GM18907 (cell line): ENCODE results near the gene CLSTN2.
A peak's percentile ranks its signal among the peaks of the same experiment; 100 is the strongest.

Experiments used
- ATAC-seq: cut with Tn5 transposase; IDR thresholded peaks from one replicate; pipeline ENCODE4 v1.9.1; 2021; ENCODE audit warnings: mild to moderate bottlenecking, moderate library complexity; ENCODE audit not compliant: unreplicated experiment

CLSTN2 gene

DNA sequence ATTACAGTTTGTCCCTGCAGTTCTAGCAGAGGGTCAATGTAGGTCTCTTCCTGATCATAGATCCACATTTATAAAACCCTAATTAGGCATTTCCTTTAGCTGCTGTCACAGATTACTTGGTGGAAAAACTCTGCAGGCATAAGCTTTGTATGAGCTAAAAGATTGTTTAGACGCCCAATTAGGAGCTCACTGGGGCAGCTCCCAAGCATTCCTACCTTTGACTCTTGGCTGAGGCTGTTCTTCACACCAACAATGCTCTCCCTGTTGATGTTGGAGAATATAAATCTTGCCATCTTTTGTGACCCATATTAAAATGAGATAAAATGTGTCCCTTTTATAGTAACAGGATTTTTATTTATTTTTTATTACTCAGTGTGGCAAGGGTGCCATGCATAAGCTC, 594.6 kb downstream of the CLSTN2 start:
- no peak for ATAC-seq

DNA sequence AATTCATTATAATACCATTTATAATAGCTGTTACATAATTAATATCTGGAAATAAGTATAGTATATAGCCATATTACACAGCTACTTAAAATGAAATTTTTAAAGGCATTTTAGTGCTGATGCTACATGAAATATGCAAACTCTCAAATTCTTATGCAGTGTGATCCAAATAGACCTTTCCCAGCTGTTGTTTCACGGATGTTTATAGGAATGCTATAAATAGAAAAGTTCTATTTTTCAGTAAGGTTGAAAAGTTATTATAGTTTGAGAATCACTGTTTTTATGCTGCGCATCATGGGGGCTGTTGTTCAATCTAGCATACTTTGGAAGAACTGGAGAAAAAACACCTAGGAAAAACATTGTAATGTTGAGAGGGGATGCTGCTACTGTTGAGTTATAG, 595.1 kb downstream of the CLSTN2 start:
- no peak for ATAC-seq

DNA sequence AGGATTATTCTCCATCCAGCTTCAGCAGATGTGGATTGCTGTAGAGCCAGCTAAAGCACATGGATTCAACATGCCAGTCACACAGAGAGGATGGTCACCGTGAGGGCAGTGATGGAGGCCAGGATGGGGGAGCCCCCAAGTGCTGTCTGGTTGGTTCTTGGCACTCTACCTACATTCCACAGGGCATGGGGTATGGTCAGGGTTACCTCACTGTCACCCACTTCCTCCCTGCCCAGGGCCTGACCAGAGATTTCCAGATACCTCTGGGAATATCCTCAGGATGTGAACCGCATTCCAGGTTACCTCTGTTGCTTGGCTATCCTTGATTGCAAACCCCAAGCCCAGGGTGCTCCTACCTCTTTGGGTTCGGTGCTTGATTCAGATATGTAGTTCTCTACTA, 595.6 kb downstream of the CLSTN2 start:
- ATAC-seq: no peak

DNA sequence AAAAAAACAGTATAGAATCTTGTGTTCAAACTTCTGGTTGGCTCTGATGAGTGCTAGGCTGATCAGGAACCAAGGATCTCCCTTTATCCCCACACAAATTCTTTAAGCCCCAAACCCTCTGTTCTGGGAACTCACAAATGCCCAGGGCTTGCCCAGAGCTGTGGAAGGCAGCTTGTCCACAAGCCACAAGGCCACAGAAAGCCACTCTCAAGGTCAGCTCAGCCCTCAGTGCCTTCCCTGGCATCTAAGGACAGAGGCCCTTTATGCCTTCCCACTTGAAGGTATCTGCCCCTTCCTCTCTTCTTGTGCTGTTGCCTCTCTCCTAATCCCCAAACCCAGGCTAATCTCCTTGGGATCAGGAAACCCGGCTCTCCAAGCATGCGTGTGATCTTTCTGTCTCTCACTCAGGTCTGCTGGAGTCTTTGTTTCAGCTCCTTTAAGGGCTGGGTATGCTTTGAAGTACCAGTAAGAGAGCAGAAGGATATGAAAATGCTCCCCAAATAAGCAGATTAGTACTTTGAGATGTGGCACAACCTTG, 597.9 kb downstream of the CLSTN2 start:
- no peak for ATAC-seq

DNA sequence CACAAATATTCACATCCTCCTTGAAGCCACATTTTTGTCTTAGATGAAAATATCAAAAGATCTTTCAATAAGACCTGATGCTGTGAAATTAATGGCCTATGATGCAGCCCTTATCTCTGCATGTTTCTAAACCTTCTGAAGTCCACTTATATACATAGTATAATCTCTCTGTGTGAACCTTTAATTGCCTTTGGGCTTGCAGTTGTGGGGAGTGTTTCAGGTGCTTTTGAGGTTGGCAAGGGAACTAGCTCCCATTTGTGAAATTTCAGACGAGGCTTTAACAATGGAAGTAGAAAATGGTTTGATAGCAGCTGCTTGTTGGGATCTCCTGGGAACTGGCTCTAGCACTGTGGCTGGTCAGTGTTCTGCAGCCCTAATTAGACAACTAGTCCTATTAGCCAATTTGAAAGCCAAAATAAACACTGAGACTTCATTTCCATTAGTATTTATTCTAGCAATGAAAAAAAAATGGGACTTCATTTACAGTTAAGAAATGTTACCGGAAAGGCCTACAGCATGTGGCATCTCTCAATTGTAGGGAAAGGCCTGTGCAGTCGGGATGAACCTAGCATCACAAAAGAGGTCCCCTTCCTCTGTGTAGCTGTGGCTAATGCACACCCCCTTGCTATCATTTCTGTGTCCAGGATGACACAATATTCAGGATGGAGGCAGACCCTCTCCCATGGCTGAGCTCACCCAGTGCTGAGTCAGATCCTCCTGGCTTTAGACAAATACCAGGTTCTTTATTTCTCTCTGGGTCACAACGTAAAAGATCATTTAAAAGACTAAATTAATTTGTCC, 602.1 kb downstream of the CLSTN2 start:
- ATAC-seq: no peak

DNA sequence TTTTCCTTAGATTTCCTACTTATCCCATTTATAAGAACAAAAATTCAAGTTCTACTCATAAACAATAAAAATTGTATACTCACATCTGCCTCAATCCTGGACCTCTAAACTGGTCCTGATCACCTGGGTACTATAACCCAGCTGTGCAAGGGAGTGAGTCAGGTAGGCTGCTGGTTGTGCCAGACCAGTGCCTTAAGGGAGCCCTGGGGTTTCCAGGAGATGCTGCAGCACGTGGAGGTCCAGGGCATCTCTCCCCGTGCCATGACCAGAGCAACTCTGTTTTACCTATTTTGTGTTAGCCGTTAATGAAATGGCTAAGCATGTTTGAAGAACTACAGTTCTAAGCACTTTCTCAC, 602.7 kb downstream of the CLSTN2 start:
- ATAC-seq: no peak

DNA sequence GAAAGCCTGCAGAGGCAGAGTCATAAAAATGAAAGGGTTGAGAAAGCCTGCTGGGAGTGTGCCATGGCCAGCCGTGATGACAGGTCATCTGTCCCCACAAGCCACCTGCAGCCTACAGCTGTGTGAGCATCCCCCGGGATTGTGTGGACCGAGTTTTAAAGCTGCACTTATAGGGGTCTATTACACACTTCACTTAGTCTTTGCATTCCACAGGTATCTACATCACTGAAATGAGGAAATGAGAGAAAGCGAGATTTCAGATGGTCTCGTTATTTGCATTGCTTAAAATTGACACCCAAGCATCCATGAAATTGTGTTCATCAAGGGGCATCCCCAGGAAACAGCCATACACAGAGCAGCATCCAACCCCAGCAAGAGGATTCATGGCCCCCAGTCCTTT, 605.3 kb downstream of the CLSTN2 start:
- peak; percentile 83 for ATAC-seq

DNA sequence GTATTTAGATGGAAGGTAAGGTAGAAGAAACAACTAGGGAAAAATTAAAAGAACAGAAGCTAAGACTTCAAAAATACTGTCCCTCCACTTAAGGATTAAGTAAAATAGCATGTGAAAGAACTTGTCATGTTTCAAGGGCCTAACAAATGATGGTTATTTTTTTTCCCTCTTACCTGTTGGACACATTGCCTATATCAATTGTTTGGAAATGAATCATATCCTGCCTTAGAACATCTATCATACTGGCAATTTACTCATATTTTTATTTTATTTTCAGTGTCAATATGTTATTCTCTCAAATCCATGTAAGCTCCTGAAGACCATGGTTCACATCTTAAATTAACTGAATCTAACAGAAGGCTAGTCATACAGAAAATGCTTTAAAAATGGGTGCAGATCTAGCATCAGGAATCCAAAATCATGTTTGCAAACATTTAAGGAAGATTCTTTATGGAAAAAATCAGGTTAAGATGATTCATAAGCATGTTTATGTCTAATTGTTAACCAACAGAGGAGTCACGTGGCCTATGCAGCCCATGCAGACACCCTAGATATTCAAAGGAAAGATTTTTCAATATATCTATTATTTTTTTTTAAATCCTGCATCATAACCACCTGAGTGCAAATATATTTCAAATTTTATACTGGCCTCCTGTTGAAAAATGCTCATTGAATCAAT, 607.1 kb downstream of the CLSTN2 start:
- no peak for ATAC-seq

DNA sequence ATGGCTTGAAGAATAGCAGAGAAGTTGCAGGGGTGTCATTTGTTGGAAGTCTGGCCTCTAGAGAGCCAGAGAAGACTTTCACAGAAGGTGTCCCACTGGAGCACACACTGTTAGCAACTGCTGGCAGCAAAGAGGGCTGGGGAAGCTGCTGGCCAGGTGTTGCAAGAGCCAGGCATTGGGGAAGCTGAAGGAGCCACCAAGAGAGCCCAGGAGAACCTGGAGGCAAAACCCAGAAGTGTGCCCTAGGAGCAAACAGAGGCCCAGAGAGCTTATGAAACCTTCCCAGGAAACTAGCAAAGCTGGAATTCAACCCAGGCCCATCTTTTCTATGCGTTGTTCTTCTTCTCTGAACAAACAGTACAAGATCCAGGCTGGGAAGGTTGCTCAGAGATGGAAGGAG, 610.2 kb downstream of the CLSTN2 start:
- no peak for ATAC-seq

DNA sequence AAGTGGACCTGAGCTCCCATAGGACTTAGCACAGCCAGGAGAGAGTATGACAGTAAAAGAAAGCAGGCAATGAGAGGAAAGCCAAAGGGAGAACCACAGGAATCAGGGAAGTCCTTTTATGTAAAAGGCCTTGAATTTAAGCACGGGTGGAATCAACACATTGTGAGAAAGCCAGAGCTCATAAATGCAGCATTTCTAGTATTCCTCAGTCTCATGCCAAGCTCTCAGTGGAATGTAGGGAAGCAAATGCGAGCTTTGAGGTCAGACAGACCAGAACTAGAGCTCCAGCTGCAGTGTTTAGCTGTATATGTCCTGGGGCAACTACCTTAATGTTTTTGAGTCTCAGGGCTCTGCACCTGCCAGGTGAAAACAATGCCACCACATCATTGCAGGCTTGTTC, 610.8 kb downstream of the CLSTN2 start:
- no peak for ATAC-seq

DNA sequence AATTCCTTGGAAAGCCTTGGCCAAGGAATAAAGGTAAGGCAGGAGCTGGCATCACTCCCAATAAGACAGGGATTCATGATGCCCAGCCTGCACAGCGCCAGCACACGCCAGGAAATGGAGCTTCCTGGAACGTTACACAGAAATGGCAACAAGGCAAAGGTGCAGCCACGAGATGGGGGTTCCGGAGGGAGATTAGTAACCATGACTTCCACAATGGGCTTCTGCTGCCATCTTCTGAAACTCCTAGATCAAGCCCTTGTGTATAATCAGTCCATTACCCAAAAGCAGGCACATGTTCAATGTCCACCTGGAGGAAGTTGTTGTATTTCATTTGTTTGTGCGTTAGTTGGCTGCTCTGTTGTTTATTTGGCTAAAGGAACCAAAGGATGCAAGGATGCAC, 611.7 kb downstream of the CLSTN2 start:
- no peak for ATAC-seq

DNA sequence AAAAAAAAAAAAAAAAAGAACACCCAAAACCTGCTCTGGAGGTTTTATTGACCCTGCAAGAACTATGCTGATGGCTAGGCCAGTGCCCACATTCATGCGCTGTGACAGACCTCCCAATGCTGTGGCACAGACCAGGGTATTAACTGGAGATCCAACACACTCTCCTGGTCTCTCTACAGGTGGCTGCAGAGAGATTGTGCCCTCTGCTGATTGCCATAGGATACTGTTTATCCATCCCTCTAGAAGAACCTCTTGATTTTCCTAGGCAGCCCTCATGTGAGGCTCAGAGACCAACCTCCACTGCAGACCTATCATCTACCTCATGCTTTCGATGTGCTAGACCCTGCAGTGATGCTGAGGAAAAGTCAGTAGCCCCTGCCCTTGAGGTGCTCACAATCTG, 617.4 kb downstream of the CLSTN2 start:
- no peak for ATAC-seq

DNA sequence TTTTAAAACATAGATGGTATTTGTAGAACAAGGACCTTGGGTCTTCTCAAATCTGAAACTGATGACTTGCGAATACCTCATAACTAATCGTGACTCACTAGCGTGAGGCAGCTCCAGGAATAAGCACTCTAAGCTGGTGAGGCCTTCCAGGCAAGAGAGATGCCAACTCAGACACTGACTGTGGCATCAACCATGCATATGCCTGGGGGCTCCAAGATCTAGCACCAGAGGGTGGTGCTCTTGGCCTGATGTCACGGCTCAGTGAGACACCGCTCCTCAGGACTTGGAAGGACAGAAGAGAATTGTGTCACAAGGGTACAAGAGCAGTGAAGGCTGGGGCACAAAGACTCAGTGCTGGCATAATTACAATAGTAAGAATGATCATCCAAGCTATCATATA, 617.9 kb downstream of the CLSTN2 start:
- ATAC-seq: no peak

DNA sequence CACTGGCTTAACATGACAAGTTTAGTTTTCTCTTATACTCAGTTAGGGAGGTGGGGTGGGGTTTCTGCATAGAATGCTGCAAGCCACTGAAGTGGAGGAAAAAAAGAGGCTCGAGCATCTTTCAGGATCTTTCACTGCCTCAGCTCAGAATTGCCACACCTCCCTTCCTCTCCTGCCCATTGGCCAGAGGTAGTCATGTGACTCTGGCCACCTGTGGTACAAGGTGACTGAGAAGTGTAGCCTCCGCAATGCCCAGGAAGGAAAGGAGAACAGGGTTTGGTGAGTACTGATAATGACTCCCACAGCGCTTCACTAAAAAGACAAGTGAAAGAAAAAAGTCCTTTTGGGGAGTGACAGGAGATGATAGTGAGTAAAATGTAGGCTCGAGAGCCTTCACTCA, 618.6 kb downstream of the CLSTN2 start:
- ATAC-seq: no peak

DNA sequence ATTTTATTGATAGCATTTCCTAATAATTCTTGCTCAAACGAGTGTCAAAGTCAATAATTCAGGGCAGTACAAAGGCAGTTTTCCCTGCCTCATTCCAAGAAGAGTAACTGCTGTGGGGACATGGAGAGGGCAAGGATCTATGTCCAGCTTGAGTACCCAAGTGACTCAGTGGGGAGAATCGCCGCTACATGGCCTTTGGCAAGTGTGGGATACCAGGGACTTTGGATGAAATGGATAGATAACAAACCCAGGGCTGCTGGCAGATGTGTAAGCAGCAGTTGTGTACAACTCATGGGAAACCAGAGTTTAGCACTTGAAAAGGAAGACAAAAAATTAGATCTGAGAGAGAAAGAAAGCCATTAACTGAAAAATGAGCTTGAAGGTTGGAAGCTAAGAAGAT, 620.7 kb downstream of the CLSTN2 start:
- no peak for ATAC-seq

DNA sequence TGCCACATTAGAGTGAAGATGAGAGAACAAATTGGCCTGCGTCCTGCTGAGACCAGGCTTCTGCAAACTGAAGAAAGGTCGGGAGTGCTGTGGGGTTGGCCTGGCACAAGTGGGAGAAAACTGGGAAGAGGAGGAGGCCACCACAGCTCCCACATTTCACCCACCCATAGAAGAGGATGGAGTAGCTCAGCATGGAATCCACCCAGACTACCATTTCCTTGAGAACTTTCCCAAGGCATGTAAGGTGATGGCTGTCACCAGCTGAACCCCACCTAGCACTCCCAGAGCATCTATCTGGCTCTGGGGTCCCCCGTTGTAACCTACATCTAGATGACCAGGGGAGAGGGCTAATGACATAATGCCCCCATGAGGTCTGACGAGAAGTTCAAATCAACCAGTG, 622.5 kb downstream of the CLSTN2 start:
- no peak for ATAC-seq

DNA sequence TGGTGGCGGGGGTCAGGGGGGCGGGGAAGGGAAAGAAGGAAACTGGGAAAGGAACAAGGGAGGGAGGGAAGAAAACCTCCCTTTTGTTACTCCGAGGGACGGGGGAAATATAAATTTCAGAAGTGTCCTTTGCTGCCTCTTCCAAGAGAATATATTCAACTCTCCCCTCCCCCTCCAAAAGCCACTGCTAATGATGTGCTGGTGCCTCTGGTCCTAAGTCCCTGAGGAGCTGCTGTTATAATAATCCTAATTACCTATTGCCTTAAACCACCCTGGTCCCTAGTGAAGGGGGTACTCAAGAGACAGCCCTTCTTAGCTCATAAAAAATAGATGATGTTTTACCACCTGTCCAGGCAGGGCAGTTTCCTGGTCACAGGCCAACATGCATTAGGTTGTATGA, 624.6 kb downstream of the CLSTN2 start:
- no peak for ATAC-seq

DNA sequence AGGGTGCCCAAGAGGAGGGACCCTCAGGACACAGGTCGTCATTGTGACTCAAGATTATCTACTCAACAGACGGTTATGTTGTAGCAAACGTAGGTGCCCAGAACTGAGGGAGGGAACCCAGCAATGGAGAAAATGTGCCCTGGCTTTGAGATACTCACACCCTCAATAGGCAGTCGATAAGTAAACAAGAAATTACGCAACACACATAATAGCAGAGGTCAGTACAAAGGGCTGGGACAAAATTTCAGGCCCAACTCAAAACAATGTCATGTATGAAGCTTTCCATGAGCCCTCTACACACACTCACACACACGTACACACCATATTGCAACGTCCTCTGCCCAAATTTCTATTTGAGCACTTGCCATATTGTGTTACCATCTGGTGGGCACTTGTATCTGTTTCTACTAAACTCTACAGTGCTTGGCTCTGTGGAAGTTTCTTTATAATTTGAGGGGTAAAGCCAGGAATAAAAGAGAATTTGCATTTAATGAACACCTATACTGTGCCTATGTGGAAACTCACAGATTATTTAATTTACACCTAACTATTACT, 628.3 kb downstream of the CLSTN2 start:
- no peak for ATAC-seq

DNA sequence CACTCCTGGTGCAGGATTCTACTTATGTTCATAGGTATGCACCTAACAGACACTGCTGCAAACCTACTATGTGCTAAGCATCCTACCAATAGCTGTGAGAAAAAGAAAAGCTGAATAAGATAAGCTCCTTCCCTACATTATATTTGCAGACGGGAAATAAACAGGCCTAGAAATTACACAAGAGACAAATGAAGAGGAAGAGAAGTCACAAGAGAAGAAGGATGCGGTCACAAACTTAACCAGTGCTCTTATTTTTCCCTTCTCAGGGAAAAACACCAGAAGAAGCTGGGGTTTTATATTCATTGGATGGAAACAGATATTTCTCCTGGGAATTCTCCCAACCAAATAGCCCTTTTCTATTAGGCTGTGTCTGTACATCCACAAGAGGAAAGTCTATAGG, 633.1 kb downstream of the CLSTN2 start:
- no peak for ATAC-seq

DNA sequence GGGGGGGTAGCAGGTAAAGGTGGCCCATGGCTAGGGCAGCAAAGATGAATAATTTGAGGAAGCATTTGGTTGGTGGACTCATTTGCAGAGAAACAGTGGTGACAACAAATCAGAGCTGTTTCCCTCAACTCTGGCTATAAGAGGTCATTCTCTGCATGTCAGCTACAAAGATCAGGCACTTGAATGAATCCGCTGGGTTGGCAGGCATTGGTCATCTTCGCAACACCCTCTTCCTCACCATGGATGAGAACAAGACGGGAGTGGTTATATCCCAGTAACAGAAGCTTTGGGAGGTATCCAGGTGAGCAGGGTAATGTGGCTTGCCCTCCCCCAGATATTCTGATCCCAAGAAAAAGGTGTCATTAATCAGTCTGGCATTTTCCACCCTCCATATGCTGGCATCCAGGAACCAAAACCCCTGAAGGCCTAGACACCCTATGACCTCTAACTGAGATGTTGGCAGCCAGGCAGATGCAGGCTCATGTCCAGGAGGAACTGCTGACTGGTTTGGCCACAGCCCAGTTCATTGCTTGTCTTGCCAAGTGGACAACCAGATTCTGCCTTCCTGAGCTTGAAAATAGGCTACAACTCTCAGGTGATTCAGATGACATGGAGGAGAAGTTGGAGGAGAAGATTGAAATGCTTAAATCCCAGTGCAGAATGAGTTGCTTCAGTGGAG, 634.0 kb downstream of the CLSTN2 start:
- ATAC-seq: no peak

DNA sequence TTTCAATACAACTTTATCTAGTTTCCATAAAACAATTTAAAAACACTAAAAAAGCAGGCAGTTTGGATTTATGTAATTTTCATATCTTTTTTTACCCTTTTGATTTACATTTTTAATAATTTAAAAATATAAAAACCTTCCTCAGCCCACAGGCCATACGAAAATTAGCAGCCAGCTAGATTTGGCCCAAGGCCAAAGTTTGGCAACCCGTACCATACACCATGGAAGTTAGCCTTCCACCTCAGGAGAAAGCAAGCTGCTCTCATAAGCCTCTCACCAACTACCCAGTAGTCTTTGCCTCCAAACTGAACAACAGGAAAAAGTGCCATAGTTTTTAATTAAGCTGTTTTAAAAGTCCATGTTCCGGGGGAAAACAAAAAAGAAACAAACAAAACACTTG, 635.6 kb downstream of the CLSTN2 start:
- ATAC-seq: no peak

DNA sequence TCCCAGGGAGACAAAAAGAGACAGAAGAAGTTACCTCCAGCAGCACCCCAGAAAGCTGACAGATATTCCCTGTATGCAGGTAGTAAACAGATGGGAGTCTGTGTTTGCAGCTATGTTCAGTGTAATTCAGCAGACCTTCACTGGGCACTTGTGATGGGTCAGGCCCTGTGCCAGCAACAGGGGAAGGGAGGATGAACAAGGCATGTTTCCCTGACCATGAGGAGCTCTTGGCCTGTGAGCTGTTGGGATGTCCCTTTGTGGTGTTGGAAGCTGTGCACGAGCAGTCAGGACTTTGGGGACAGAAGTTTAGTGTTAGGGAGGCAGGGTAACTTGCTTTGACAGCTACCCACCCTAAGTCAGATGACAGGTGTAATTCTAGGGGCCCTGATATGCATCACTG, 636.9 kb downstream of the CLSTN2 start:
- no peak for ATAC-seq
